Measurements from ENCODE around the gene STX10. TPM values are rescaled to one million over a fixed set of nuclear protein-coding genes. Genes with fewer than 3 reads are reported as not detected.
"Not testable (repeated sequence)": the region's sequence is repeated elsewhere in the genome, so short reads cannot be mapped to it uniquely, and the experiment has no call there.

Gene STX10
- total RNA-seq, 4 donors from 2014 or later, result 71.9 to 110 (median 82.2) TPM

DNA sequence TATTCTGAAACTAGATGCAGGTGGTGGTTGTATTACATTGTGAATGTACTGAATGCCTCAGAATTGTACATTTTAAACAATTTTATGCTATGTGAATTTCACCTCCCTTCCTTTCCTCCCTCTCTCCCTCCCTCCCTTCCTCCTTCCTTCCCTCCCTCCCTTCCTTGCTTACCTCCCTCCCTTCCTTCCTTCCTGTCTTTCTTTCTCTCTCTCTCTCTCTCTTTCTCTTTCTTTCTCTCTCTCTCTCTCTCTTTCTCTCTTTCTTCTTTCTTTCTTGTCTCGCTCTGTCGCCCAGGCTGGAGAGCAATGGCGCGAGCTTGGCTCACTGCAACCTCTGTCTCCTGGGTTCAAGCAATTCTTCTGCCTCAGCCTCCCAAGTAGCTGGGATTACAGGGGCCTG lies 37.2 kb upstream of the STX10 start:
- H3K27ac ChIP-seq, result no peak overlapping the region
- H3K4me3 ChIP-seq, result no peak overlapping the region
- TF ChIP-seq POLR2AphosphoS5 (IDR thresholded peaks at IDR 0.05), result no peak
- no peak for TF ChIP-seq POLR2A (IDR thresholded peaks at IDR 0.05)
- no peak for TF ChIP-seq EP300 (IDR thresholded peaks at IDR 0.05)
- no peak for TF ChIP-seq CTCF (IDR thresholded peaks at IDR 0.05)
- H3K27me3 ChIP-seq, result no peaks in the 10 kb centered on the region
- peaks cover 5% of the 10 kb centered on the region for H3K4me1 ChIP-seq
- DNase-seq (ENCODE audit: low spot score in 2 of 2), result no peak
- WGBS, result 91% methylated on average over 4 of the region's 4 CpGs
- H3K9me3 ChIP-seq, result no peaks in the 10 kb centered on the region
- no peaks in the 10 kb centered on the region for H3K36me3 ChIP-seq

GRCh38 chr19:13186688-13187087 lies 36.5 kb upstream of the STX10 start:
- DNase-seq (ENCODE audit: low spot score in 2 of 2); H3K27ac ChIP-seq: not testable (repeated sequence)

DNA sequence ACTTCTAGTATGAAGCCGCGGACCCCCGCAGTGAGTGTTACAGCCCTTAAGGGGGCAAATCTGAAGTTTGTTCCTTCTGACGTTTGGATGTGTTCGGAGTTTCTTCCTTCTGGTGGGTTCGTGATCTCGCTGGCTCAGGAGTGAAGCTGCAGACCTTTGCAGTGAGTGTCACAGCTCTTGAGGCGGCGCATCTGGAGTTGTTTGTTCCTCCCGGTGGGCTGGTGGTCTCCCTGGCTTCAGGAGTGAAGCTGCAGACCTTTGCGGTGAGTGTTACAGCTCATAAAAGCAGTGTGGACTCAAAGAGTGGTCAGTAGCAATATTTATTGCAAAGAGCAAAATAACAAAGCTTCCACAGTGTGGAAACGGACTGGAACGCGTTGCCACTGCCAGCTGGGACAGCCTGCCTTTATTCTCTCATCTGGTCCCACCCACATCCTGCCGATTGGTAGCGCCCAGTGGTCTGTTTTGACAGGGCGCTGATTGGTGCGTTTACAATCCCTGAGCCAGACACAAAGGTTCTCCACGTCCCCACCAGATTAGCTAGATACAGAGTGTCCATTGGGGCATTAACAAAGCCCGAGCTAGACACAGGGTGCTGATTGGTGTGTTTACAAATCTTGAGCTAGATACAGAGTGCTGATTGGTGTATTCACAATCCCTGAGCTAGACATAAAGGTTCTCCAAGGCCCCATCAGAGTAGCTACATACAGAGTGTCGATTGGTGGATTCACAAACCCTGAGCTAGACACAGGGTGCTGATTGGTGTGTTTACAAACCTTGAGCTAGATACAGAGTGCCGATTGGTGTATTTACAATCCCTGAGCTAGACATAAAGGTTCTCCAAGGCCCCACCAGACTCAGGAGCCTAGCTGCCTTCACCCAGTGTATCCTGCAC lies 35.8 kb upstream of the STX10 start:
- peaks cover 12% of the 10 kb centered on the region for H3K4me1 ChIP-seq
- WGBS, result 82% methylated on average over 22 of the region's 22 CpGs
- not testable (repeated sequence) for DNase-seq (ENCODE audit: low spot score in 2 of 2); H3K27me3 ChIP-seq; H3K4me3 ChIP-seq; H3K36me3 ChIP-seq; H3K9me3 ChIP-seq; H3K27ac ChIP-seq

More at GRCh38 chr19:13186688-13187087, 36.5 kb upstream of the STX10 start:
- not testable (repeated sequence) for H3K36me3 ChIP-seq, H3K27me3 ChIP-seq, H3K4me3 ChIP-seq, H3K9me3 ChIP-seq
- WGBS, result 93% methylated on average over 9 of the region's 38 CpGs
- H3K4me1 ChIP-seq, result peaks cover 12% of the 10 kb centered on the region

DNA sequence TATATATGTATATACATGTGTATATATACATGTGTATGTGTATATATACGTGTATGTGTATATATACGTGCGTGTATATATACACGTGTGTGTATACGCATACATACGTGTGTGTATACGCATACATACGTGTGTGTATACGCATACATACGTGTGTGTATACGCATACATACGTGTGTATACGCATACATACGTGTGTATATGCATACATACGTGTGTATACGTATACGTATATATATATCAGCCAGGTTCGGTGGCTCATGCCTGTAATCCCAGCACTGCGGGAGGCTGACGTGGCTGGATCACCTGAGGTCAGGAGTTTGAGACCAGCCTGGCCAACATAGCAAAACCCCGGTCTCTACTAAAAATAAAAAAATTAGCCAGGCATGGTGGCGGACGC lies 34.8 kb upstream of the STX10 start:
- H3K9me3 ChIP-seq; H3K27me3 ChIP-seq; H3K27ac ChIP-seq; DNase-seq (ENCODE audit: low spot score in 2 of 2); H3K36me3 ChIP-seq; H3K4me3 ChIP-seq: not testable (repeated sequence)
- H3K4me1 ChIP-seq, result peaks cover 12% of the 10 kb centered on the region
- 85% methylated on average over 23 of the region's 23 CpGs for WGBS

- DNase-seq (ENCODE audit: low spot score in 2 of 2), result no peak
- peak overlapping the region; percentile 29 for H3K27ac ChIP-seq
These were observed 31.7 kb upstream of the STX10 start for GRCh38 chr19:13181747-13182388.

DNA sequence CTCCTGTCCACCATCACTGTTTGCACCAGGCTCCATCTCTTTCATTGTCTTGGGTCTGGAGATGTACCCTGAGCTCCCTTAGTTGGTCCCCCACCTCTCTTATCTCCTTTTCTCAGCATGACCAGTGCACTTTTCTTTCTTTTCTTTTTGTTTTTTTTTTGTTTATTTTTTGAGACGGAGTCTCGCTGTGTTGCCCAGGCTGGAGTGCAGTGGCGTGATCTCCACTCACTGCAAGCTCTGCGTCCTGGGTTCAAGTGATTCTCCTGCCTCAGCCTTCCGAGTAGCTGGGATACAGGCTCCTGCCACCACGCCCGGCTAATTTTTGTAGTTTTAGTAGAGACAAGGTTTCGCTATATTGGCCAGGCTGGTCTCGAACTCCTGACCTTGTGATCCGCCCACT lies 28.1 kb upstream of the STX10 start:
- not testable (repeated sequence) for DNase-seq (ENCODE audit: low spot score in 2 of 2); H3K27me3 ChIP-seq; H3K9me3 ChIP-seq; H3K36me3 ChIP-seq; H3K27ac ChIP-seq; H3K4me3 ChIP-seq
- H3K4me1 ChIP-seq, result peaks cover 14% of the 10 kb centered on the region
- 93% methylated on average over 10 of the region's 10 CpGs for WGBS

More at GRCh38 chr19:13181747-13182388, 31.7 kb upstream of the STX10 start:
- TF ChIP-seq CTCF (IDR thresholded peaks at IDR 0.05) (no peak), EP300 (IDR thresholded peaks at IDR 0.05) (no peak), POLR2A (IDR thresholded peaks at IDR 0.05) (no peak), POLR2AphosphoS5 (IDR thresholded peaks at IDR 0.05) (no peak)
- Histone ChIP-seq H3K36me3 (no peaks in the 10 kb centered on the region), H3K4me1 (peaks cover 12% of the 10 kb centered on the region), H3K4me3 (no peak overlapping the region), H3K9me3 (no peaks in the 10 kb centered on the region), H3K27me3 (no peaks in the 10 kb centered on the region)
- WGBS, result 17% methylated on average over 9 of the region's 16 CpGs

DNA sequence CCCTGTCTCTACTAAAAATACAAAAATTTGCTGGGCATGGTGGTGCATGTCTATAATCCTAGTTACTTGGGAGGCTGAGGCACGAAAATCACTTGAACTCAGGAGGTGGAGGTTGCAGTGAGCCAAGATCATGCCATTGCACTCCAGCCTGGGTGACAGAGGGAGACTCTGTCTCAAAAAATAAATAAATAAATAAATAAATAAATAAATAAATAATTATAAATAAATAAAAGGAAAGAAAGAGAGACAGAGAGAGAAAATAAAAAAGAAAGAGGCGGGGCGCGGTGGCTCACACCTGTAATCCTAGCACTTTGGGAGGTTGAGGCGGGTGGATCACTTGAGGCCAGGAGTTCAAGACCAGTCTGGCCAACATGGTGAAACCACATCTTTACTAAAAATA lies 27.4 kb upstream of the STX10 start:
- not testable (repeated sequence) for DNase-seq (ENCODE audit: low spot score in 2 of 2); H3K27me3 ChIP-seq; H3K4me3 ChIP-seq; H3K27ac ChIP-seq; H3K36me3 ChIP-seq; H3K9me3 ChIP-seq
- peaks cover 21% of the 10 kb centered on the region for H3K4me1 ChIP-seq
- 93% methylated on average over 5 of the region's 5 CpGs for WGBS
